HG03354 (cell line): ENCODE results near the gene ORC1.
"Not testable (repeated sequence)": the region's sequence is repeated elsewhere in the genome, so short reads cannot be mapped to it uniquely, and the experiment has no call there.

ENCODE experiments used
- ATAC-seq: cut with Tn5 transposase; IDR thresholded peaks from one replicate; pipeline ENCODE4 v1.9.1; 2021; ENCODE audit warnings: mild to moderate bottlenecking; ENCODE audit not compliant: unreplicated experiment, poor library complexity, severe bottlenecking

Gene ORC1

GRCh38 chr1:52399629-52400028, 4.6 kb downstream of the ORC1 start:
- ATAC-seq, result no peak

GRCh38 chr1:52393174-52393573, 11.0 kb downstream of the ORC1 start:
- no peak for ATAC-seq

DNA sequence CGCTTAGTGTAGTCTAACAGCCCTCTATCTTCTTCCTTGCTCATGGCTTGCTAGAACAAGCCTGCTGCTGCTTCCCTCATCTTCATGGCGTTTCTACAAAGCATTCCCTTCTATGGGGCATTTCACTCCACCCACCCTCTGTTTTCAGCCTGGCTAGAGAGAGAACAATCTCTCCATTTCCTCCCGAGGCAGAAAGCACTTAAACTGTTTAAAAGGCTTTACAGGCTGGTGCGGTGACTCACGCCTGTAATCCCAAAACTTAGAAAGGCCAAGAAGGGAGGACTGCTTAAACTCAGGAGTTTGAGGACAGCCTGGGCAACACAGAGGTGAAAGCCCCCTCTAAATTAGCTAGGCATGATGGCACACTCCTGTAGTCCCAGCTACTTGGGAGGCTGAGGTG, 17.8 kb downstream of the ORC1 start:
- ATAC-seq, result no peak

DNA sequence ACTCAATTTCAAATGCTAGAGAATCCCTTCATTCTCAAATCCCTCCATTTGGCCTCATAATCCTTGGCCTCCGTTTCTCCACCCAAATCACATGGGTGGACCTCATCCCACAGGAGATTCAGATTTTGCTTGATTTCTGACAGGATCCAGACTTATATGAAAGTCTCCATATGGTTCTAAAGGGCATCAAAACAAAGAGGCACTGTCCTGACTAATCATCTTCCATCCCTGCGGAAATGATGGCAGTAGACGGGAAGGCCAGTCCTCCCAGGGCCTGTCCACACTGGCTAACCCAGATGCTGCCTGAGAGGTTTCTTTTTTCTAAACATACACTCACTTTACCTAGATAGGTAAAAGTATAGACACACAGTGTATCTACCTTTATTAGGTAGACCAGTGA, 18.8 kb downstream of the ORC1 start:
- ATAC-seq, result no peak

- not testable (repeated sequence) for ATAC-seq
These were observed 34.4 kb downstream of the ORC1 start for GRCh38 chr1:52369851-52370250.

GRCh38 chr1:52368383-52369172, 35.6 kb downstream of the ORC1 start:
- ATAC-seq, result no peak

GRCh38 chr1:52367272-52367671, 37.0 kb downstream of the ORC1 start:
- ATAC-seq, result no peak

DNA sequence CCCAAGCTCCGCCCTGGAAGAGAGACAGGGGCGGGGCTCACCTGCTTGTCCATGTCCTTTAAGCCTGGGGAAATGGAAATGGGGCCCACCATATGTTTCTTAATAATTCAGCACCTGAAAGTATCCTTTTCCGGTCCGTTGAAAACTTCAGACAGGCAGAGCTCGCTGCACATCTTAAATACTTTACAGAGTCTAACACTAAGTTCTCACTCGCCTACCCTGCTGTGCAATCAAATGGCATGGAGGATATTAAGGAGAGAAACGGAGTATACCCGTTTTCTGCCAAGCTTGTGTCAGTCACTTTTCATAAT, 37.8 kb downstream of the ORC1 start:
- peak; percentile 0 for ATAC-seq

DNA sequence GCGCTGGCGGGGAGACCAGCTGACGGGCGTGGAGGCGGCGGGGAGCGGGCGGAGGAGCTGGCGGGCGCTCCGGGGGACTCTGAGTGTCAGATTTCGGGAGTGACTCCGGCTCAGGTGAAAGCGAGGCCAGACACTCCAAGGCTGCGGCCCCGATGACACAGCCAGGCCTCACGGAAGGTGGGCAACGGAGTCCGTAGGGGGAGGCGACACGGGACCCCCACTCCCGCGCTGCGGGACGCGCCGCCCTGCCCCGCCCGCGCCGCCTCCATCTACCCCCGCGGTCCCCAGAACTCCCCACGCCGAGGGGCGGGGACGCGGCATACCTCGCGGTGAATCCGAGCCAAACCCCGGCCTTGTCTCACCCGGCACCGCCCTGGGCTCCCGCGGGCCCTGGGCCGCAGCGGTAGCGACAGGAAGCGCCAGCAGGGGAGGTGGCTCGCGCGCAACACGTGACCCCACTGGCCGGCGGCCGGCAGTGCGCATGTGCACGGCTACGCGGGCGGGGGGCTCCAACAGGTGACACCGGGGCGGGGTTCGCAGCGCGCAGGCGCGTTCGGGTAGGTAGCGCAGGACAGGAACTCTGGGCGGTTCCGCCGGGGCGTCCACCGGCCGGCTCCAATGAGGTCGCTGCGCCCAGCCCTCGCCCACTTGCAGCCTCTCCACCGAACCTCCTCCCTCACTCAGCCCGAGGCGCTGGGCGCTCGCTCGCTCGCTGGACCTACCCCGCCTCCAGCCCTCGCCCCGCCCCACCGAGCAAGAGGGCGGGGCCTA, 38.3 kb downstream of the ORC1 start, which contains the start of gene CC2D1B:
TSS of gene CC2D1B (minus strand) at position 460 of the 771 bp plus-strand sequence. CDS start 1,585 bp downstream, outside the sequence.
- peak; percentile 93 for ATAC-seq

DNA sequence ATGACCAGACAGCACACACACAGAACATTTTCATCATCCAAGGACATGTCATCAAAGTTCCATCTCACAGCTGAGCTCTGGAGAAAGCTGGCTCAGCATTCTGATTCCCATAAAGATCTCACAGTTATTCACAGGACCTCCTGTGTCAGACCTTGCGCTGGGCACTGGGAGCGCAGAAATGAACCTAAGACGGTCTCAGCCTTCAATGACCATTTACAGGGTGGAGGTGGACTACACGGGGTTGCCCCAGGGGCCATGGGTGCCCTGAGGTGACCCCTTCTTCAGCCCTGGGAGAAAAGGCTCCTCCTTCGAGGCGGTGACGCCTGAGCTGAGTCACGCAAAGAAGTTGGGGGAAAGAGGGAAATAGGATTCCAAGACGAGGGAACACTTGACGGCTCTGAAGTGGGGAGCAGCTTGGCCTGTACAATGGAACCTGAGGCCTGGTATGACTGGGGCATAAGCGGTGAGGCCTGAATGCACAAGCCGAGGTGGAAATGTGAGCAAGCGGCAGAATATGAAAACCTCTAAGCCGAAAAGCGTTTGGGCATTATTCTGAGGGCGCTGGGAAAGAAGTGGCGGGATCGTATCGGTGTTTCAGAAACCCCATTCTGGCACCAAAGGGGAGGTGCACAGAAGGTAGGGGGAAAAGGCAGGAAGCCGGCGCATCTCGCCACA, 39.0 kb downstream of the ORC1 start:
- ATAC-seq, result peak; percentile 1

DNA sequence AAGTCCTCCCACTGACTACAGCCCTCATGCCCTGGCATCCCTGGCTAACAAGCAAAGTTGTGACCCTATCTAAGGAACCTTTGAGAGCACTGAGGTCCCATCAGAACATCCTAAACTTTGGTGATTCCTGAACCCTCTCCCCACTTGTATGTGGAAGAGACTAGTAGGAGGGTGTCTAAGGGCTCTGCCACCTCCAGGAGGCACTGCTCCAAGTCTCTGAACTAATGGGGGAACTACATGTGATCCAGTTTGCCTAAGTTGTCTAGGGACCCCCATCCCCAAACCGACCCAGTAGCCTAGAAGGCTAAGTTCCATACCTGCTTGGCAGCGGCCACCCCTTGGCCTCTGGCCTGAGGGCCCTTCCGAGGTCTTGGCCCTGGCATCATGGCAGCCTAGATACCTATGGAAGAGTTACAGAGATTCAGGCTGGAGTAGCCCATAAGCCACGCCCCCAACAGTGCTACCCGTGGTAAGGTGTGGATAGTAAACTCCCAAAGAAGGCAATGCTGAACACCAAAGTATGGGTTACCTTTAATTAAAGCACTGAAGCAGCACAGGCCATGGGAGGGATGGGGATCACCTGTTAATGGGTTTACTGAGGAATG, 39.9 kb downstream of the ORC1 start:
- no peak for ATAC-seq

GRCh38 chr1:52360595-52360968, 43.6 kb downstream of the ORC1 start:
- ATAC-seq, result no peak

- ATAC-seq, result no peak
These were observed 44.3 kb downstream of the ORC1 start for GRCh38 chr1:52359676-52360594.

GRCh38 chr1:52358851-52359497, 45.2 kb downstream of the ORC1 start:
- no peak for ATAC-seq

GRCh38 chr1:52357397-52357796, 46.8 kb downstream of the ORC1 start:
- ATAC-seq, result no peak

GRCh38 chr1:52356818-52357355, 47.3 kb downstream of the ORC1 start:
- ATAC-seq, result no peak

GRCh38 chr1:52355847-52356505, 48.2 kb downstream of the ORC1 start:
- ATAC-seq, result no peak

DNA sequence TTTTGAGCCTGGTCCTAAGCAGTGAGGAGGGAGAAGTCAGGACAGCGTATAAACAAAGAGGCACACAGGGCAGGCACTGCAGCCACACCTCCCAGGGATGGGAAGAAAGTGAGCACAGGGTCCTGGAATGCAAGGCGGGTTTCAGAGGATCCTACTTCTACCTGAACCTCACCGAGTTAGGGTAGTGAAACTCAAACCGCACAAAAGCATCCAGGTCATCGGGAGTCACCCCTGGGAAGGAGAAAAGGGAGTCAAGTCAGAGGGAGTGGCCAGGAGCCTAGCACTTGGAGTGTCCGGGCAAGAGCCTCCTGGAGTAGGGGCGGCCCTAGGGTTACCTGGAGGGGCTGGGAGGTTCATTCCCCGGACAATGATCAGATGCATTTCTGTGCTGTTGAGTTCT, 48.8 kb downstream of the ORC1 start:
- no peak for ATAC-seq
